ENCODE measurements around the gene SPAM1.

DNA sequence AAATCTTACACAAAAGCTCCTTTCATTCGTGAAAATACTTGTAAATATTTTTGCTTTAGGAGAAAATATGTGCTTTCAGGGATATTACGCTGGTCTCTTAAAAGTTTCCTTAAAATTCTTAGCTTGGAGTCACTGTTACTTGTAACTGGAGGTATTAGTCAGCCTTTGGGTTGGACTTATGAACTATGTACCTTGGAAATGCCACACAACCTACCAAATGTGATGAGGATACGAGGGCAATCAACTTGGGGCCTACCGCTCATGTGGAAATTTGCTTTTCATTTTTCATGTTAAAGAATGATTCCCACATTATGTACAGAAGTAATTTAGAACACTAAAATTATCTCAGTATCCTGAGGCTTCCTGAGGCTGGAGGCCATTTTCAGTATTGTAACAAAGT lies 23.1 kb downstream of the SPAM1 start:
- TF ChIP-seq, protein P1, sequence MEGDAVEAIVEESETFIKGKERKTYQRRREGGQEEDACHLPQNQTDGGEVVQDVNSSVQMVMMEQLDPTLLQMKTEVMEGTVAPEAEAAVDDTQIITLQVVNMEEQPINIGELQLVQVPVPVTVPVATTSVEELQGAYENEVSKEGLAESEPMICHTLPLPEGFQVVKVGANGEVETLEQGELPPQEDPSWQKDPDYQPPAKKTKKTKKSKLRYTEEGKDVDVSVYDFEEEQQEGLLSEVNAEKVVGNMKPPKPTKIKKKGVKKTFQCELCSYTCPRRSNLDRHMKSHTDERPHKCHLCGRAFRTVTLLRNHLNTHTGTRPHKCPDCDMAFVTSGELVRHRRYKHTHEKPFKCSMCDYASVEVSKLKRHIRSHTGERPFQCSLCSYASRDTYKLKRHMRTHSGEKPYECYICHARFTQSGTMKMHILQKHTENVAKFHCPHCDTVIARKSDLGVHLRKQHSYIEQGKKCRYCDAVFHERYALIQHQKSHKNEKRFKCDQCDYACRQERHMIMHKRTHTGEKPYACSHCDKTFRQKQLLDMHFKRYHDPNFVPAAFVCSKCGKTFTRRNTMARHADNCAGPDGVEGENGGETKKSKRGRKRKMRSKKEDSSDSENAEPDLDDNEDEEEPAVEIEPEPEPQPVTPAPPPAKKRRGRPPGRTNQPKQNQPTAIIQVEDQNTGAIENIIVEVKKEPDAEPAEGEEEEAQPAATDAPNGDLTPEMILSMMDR (IDR thresholded peaks at IDR 0.05) = no peak
- TF ChIP-seq POLR2A (IDR thresholded peaks at IDR 0.05) (no peak), EP300 (IDR thresholded peaks at IDR 0.05; ENCODE audit: low read depth) (no peak), POLR2AphosphoS5 (IDR thresholded peaks at IDR 0.05) (no peak)

All from transverse colon (tissue), 4 donors.